Measurements from ENCODE around the gene PDE9A.

PDE9A gene

GRCh38 chr21:42725416-42725930, 72.1 kb downstream of the PDE9A start:
- Histone ChIP-seq H3K4me1 (ENCODE audit: low read depth, poor library complexity, severe bottlenecking) (peaks cover 7% of the 10 kb centered on the region), H3K27ac (no peak overlapping the region), H3K27me3 (ENCODE audit: insufficient read depth, low read depth) (peaks cover 18% of the 10 kb centered on the region; the same call in 1 of the 2 replicates), H3K79me2 (ENCODE audit: insufficient read depth, low read depth) (no peaks in the 10 kb centered on the region), H3K4me2 (no peak overlapping the region), H3K4me3 (IDR thresholded peaks at IDR 0.05; ENCODE audit: insufficient read depth, low read depth, low read length) (no peak overlapping the region), H3K9ac (no peak overlapping the region), H4K20me1 (ENCODE audit: insufficient read depth) (no peaks in the 10 kb centered on the region), H2AFZ (ENCODE audit: low read depth) (no peak overlapping the region), H3K36me3 (ENCODE audit: insufficient read depth) (no peaks in the 10 kb centered on the region)
- TF ChIP-seq CTCF (conservative IDR thresholded peaks at IDR 0.05; ENCODE audit: low read depth, low read length): no peak

DNA sequence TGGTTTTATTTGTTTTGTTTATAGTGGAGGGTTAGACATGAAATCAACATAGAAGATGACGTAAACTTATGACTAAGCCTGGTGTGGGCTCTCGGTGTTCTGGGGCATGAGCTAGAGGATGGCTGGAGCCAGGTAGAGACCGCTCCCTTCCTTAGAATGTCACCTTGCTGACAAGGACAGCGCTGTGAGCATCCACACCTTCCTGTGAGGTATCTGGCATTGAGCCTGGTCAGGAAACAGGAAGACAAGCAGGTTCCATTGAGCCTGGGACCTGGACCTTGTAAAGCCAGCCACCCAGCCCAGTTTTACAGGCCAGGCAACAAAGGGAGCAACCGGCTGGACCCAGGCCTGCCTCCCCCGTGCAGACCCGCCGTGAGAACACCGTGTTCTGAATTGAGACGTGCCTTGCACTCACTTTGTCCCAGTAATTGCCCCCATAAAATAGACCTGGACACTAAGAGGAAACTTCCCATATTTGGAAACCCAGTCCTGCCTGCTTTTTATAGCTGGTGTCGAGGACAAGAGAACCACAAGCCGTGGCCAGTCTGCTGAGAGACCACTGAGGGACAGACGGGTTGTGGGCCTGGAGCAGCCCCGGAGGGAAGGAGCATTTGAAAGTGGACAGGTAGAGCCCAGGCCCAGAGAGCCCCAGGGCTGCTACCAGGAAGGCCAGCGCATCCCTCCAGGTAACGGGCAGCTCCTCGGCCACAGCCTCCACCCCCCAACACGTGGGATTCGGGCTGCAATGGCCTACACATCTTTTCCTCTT, 78.0 kb downstream of the PDE9A start:
- Histone ChIP-seq H3K4me3 (IDR thresholded peaks at IDR 0.05; ENCODE audit: insufficient read depth, low read depth, low read length) (no peak overlapping the region), H3K79me2 (ENCODE audit: insufficient read depth, low read depth) (no peaks in the 10 kb centered on the region), H4K20me1 (ENCODE audit: insufficient read depth) (no peaks in the 10 kb centered on the region), H3K27me3 (ENCODE audit: insufficient read depth, low read depth) (peaks cover 4% of the 10 kb centered on the region; the same call in 1 of the 2 replicates), H3K27ac (no peak overlapping the region), H3K9ac (no peak overlapping the region), H2AFZ (ENCODE audit: low read depth) (no peak overlapping the region), H3K36me3 (ENCODE audit: insufficient read depth) (no peaks in the 10 kb centered on the region), H3K4me1 (ENCODE audit: low read depth, poor library complexity, severe bottlenecking) (peaks cover 13% of the 10 kb centered on the region), H3K4me2 (no peak overlapping the region)
- TF ChIP-seq CTCF (conservative IDR thresholded peaks at IDR 0.05; ENCODE audit: low read depth, low read length): no peak

DNA sequence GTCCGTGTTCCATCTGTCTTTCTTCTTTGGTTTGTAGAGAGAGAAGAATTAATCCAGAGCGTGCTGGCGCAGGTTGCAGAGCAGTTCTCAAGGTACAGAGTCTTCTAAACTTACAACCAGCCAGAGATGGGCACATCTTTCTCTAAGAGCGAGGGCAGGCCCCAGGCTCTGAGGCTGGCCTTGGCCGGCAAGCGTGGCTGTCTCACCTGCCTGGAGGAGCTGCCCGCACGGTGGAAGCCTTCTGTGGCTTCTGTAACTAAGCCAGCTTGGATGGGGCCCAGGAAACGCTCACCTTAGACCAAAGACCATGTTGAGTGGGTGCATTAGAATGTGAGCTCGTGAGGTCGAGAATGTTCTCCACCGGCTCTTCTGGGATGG, 78.6 kb downstream of the PDE9A start:
- H3K9ac ChIP-seq: no peak overlapping the region
- H3K27me3 ChIP-seq (ENCODE audit: insufficient read depth, low read depth): peaks cover 4% of the 10 kb centered on the region; the same call in 1 of the 2 replicates
- no peaks in the 10 kb centered on the region for H4K20me1 ChIP-seq (ENCODE audit: insufficient read depth)
- H3K4me1 ChIP-seq (ENCODE audit: low read depth, poor library complexity, severe bottlenecking): peaks cover 13% of the 10 kb centered on the region
- no peak overlapping the region for H2AFZ ChIP-seq (ENCODE audit: low read depth)
- H3K27ac ChIP-seq: no peak overlapping the region
- no peaks in the 10 kb centered on the region for H3K36me3 ChIP-seq (ENCODE audit: insufficient read depth)
- TF ChIP-seq CTCF (conservative IDR thresholded peaks at IDR 0.05; ENCODE audit: low read depth, low read length): no peak
- H3K4me3 ChIP-seq (IDR thresholded peaks at IDR 0.05; ENCODE audit: insufficient read depth, low read depth, low read length): no peak overlapping the region
- no peaks in the 10 kb centered on the region for H3K79me2 ChIP-seq (ENCODE audit: insufficient read depth, low read depth)
- H3K4me2 ChIP-seq: no peak overlapping the region

DNA sequence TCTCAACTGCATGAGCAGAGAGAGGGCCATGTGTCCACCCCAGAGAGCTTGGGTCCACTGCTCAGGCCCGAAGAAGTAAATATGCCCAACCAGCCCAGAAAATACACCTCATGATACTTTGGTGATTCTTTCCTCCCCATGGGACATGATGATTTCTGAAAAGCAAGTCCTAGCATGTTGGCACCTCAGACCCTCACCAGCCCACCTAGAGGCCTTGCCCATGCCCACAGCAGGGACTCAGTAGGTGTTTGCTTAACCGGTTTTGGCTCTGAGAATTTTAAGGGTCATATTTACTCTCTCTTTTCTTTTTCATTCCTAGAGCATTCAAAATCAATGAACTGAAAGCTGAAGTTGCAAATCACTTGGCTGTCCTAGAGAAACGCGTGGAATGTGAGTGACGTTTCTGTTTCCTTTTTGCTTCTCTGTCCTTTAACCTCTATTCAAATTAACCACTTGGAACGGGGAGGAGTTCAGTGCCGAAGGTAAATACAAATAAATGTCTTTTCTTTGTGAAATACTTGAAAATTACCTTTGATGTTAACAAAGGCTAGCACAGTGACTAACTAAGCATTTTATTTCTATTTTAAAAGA, 79.7 kb downstream of the PDE9A start:
- H3K9ac ChIP-seq: no peak overlapping the region
- no peak for TF ChIP-seq CTCF (conservative IDR thresholded peaks at IDR 0.05; ENCODE audit: low read depth, low read length)
- no peaks in the 10 kb centered on the region for H4K20me1 ChIP-seq (ENCODE audit: insufficient read depth)
- H3K79me2 ChIP-seq (ENCODE audit: insufficient read depth, low read depth): no peaks in the 10 kb centered on the region
- H3K4me1 ChIP-seq (ENCODE audit: low read depth, poor library complexity, severe bottlenecking): peaks cover 13% of the 10 kb centered on the region
- no peak overlapping the region for H3K27ac ChIP-seq
- no peaks in the 10 kb centered on the region for H3K36me3 ChIP-seq (ENCODE audit: insufficient read depth)
- H3K27me3 ChIP-seq (ENCODE audit: insufficient read depth, low read depth): peaks cover 11% of the 10 kb centered on the region; the same call in 1 of the 2 replicates
- H2AFZ ChIP-seq (ENCODE audit: low read depth): no peak overlapping the region
- no peak overlapping the region for H3K4me2 ChIP-seq
- no peak overlapping the region for H3K4me3 ChIP-seq (IDR thresholded peaks at IDR 0.05; ENCODE audit: insufficient read depth, low read depth, low read length)
